Kidney (tissue), 14 donors: ENCODE measurements around the gene ITIH4. TPM values are rescaled to one million over a fixed set of nuclear protein-coding genes. Genes with fewer than 3 reads are reported as not detected.

Experiments
- DNase-seq, 5 donors: peaks; one replicate each; pipeline ENCODE4 v3.0.0-alpha.2; 2013 to 2020
- FAIRE-seq: peaks from 2 replicates; lab custom pipeline; 2012; peaks lifted over from hg19 to GRCh38; lab: Jason Lieb, UNC
- H3K27ac ChIP-seq, 2 donors: one replicate each; pipeline ENCODE4 v1.7.0; 2013; ENCODE audit warnings: low read depth in 2 of 2, low read length in 2 of 2, inconsistent platforms in 1 of 2
- H3K27me3 ChIP-seq: one replicate; pipeline ENCODE4 v1.7.1; 2013; ENCODE audit warnings: low read length, inconsistent platforms; ENCODE audit not compliant: control insufficient read depth, insufficient read depth
- H3K36me3 ChIP-seq, 3 donors: one replicate each; pipeline versions ENCODE4 v1.7.0 to v1.7.1; 2013; ENCODE audit warnings: low read length in 3 of 3, control low read depth in 1 of 3, inconsistent platforms in 1 of 3; ENCODE audit not compliant: insufficient read depth in 3 of 3, control insufficient read depth in 2 of 3
- H3K4me1 ChIP-seq, 3 donors: one replicate each; pipeline versions ENCODE4 v1.7.0 to v1.7.1; 2013; ENCODE audit warnings: low read length in 3 of 3, inconsistent platforms in 1 of 3, low read depth in 1 of 3; ENCODE audit not compliant: control insufficient read depth in 2 of 3, insufficient read depth in 2 of 3
- H3K4me3 ChIP-seq, 3 donors: one replicate each; pipeline versions ENCODE4 v1.7.0 to v1.8.1; 2013; ENCODE audit warnings: low read length in 3 of 3, control low read depth in 1 of 3, inconsistent platforms in 1 of 3
- H3K9ac ChIP-seq, 3 donors: one replicate each; pipeline versions ENCODE4 v1.7.0 to v1.7.1; 2013; ENCODE audit warnings: low read length in 3 of 3, control low read depth in 1 of 3, inconsistent platforms in 1 of 3
- H3K9me3 ChIP-seq, 3 donors: one replicate each; pipeline versions ENCODE4 v1.7.0 to v1.7.1; 2013; ENCODE audit warnings: low read length in 3 of 3, control low read depth in 1 of 3, inconsistent platforms in 1 of 3; ENCODE audit not compliant: control insufficient read depth in 2 of 3, insufficient read depth in 1 of 3
- intact Hi-C: fragments of 100-400 bp; cut with DNase I; formaldehyde crosslinking; loops from one replicate; pipeline ENCODE4 v1.11.1; 2022
- polyA plus RNA-seq: library from polyadenylated mRNA; stranded (reverse); fragments of 350-450 nt; fragmentation: Illumina TruSeq; extraction: RNeasy Lipid Tissue Mini Kit (QIAGEN cat#74804); gene quantifications from one replicate; pipeline ENCODE4 v1.2.3, GENCODE V29; 2014; ENCODE audit warnings: low read depth, low replicate concordance; ENCODE audit not compliant: insufficient read depth
- total RNA-seq: library from RNA; stranded (reverse); fragmentation: NEBNext Ultra II Directional; extraction: Animal tissue kit (Norgen Biotek cat#: 25700); gene quantifications from one replicate; pipeline ENCODE4 v1.2.1, GENCODE V29; 2021
- TF ChIP-seq, protein P1 (sequence below): IDR thresholded peaks from 3 replicates; pipeline ENCODE4 v1.5.1; 2012; ENCODE audit warnings: mild to moderate bottlenecking, moderate library complexity, borderline replicate concordance; ENCODE audit not compliant: insufficient read depth; ENCODE audit errors: extremely low read depth
- donor health status: control.
- donor health status: control.
- donor health status: control.
- donor health status: control.
- donor health status: control.
- donor health status: DM: yes; HTN: yes; CAD: no.
- donor health status: Normal renal cell carcinoma (clear cell type).

ITIH4 gene
- total and polyA plus RNA-seq, 2 donors from 2014 or later, result 12.9 to 15.4 TPM

DNA sequence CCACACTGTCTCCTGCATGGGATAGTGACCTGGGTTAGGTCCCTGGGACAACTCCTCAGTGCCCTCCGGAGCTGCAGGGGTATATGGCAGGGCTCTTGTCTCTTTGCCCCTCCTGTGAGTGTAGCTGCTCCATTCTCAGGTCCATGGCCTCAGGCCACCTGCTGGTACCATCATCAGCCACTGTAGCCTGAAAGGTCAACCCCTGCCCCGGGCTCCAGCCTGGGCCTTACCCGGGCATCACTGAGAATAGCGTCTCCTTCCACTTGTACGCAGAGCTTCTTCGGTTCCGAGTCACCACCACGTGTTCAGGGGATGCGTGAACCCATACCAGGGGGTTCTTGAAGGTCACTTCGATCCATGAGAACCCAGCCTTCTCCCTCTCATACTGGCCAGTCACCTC is 13.8 kb downstream of the ITIH4 start:
- no peak overlapping the region for H3K4me3 ChIP-seq
- no peak for DNase-seq
- H3K9ac ChIP-seq, result no peak overlapping the region
- no peak overlapping the region for H3K27ac ChIP-seq
- TF ChIP-seq, protein P1, sequence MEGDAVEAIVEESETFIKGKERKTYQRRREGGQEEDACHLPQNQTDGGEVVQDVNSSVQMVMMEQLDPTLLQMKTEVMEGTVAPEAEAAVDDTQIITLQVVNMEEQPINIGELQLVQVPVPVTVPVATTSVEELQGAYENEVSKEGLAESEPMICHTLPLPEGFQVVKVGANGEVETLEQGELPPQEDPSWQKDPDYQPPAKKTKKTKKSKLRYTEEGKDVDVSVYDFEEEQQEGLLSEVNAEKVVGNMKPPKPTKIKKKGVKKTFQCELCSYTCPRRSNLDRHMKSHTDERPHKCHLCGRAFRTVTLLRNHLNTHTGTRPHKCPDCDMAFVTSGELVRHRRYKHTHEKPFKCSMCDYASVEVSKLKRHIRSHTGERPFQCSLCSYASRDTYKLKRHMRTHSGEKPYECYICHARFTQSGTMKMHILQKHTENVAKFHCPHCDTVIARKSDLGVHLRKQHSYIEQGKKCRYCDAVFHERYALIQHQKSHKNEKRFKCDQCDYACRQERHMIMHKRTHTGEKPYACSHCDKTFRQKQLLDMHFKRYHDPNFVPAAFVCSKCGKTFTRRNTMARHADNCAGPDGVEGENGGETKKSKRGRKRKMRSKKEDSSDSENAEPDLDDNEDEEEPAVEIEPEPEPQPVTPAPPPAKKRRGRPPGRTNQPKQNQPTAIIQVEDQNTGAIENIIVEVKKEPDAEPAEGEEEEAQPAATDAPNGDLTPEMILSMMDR, result no peak
- H3K9me3 ChIP-seq, result no peaks in the 10 kb centered on the region
- H3K4me1 ChIP-seq, result no peaks in the 10 kb centered on the region
- H3K27me3 ChIP-seq, result no peaks in the 10 kb centered on the region
- no peak for FAIRE-seq
- no peaks in the 10 kb centered on the region for H3K36me3 ChIP-seq
- intact Hi-C loops, result no loop called here

DNA sequence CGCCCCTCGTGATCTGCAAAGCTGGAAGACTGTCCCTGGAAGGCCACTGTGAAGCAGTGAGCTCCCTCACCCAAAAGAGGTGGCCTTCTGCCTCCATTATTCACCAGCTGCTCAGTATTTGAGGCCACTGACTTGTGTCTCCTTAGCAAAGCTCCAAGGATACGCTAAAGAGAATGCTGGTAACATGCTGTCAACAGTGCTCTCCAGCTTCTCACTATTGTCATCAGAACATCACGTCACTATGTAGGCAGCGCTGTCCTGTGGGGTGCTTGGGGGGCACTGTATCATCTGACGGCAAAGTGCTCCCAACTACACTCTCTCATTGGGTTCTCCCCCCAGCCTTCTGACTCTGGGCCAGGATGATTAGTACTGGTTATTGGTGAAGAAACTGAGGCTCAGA is 14.3 kb downstream of the ITIH4 start:
- Histone ChIP-seq H3K27me3 (no peaks in the 10 kb centered on the region), H3K9me3 (no peaks in the 10 kb centered on the region), H3K27ac (no peak overlapping the region), H3K4me3 (no peak overlapping the region), H3K4me1 (no peaks in the 10 kb centered on the region), H3K36me3 (no peaks in the 10 kb centered on the region), H3K9ac (no peak overlapping the region)
- FAIRE-seq, result no peak
- intact Hi-C loops, result no loop called here
- TF ChIP-seq, protein P1, result no peak
- DNase-seq, result no peak

DNA sequence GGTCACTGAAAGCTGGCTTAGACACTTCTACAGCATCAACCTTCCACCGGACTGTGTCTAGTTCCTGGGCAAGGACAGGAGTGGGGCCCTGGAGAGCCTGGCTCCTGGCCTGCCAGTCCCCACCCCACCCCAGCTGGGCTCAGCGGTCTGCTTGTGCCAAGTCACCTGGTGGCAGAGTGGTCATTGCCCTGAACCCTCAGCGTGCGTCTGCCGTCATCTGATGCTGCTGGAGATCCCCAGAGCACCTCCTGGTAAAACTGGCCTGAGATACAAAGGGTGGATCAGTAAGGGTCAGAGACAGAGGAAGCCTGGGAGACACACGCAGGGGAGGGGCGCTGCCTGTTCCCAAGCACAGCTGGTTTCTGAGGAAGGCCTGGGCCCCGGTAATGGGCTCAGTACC is 16.7 kb downstream of the ITIH4 start:
- intact Hi-C loops, result no loop called here
- Histone ChIP-seq H3K9me3 (no peaks in the 10 kb centered on the region), H3K4me3 (no peak overlapping the region), H3K4me1 (no peaks in the 10 kb centered on the region), H3K9ac (no peak overlapping the region), H3K27ac (no peak overlapping the region), H3K36me3 (no peaks in the 10 kb centered on the region), H3K27me3 (no peaks in the 10 kb centered on the region)
- DNase-seq (no peak), FAIRE-seq (no peak)
- TF ChIP-seq, protein P1, result no peak

DNA sequence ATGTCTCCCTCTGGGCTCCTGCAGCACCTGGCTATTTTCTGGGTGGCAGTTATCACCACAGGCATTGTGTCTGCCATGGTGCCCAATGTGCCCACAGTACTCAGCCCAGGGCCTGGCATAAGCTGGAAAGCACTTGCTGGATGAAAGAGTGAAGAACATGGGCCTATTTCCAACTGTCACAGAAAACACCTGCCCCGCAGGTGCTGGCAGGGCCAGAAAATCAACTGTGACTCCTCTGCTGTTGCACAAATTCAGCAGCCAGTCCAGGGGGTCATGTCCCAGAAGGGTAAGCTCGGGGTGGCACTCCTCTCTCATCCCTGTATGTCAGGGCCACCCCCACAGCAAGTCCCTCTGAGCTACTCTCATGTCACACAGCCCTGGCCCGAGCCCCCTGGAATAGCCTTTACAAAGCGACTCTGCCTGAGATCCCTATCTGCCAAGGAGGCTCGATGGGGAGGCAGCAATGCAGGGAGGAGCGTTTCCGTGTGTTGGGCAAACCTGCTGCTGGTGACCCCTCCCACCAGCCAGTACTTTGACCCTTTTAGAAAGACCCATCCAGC is 18.9 kb downstream of the ITIH4 start:
- intact Hi-C loops, result no loop called here
- Histone ChIP-seq H3K27me3 (no peaks in the 10 kb centered on the region), H3K27ac (no peak overlapping the region), H3K9ac (no peak overlapping the region), H3K9me3 (no peaks in the 10 kb centered on the region), H3K36me3 (no peaks in the 10 kb centered on the region), H3K4me1 (no peaks in the 10 kb centered on the region), H3K4me3 (no peak overlapping the region)
- FAIRE-seq (no peak), DNase-seq (no peak)
- TF ChIP-seq, protein P1, result no peak
